ENCODE results near the gene HSD11B1L. TPM values are rescaled to one million over a fixed set of nuclear protein-coding genes. Genes with fewer than 3 reads are reported as not detected.
A peak's percentile ranks its signal among the peaks of the same experiment; 100 is the strongest.

The HSD11B1L gene
- total and polyA plus RNA-seq, 2 donors (not counting 1 experiment from before 2014, with no cell fraction given) = 1.8 to 4.6 TPM

DNA sequence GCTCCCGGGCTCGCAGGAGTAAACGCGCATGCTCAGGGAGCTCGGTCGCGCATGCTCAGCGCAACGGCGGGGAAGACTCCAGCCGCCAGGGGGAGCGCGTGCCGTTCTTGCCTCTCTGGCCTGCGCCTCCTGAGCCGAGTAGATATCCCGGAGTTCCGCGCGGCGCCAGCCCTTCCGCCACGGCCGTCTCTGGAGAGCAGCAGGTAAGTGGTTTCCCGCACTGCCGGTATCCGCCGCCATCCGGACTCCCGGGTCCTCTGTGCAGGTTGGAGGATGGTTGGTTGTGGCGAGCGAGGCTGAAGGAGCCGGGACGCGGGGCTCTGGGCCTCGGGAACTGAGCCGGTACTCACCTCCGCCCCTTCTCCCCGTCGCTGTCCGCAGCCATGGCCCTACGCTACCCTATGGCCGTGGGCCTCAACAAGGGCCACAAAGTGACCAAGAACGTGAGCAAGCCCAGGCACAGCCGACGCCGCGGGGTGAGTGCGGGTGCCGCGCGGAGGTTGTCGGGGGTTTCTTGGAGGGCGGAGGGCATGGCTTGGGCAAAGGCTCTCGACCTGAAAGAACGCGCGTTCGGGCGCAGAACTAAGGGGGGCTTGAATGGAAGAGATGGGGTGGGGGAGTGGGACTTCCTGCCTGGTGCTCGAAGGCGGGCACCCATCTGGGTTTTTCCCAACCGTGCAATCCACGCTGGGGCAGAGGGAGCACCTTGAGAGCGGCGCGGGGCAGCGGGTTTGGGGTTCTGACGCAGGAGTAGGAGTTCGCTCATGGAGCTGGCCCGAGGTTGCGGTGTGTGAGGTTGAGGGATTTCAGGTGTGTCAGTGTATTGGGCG is 9.5 kb downstream of the HSD11B1L start, which contains the start of gene RPL36:
Gene RPL36, plus strand, starts transcription at position 171 of the 830 bp plus-strand sequence. Its CDS starts 213 bp downstream, at position 384.
- ATAC-seq (ENCODE audit: low read depth) = peak; percentile 52
- CTCF ChIA-PET = interaction anchor here (0.6 to 3.1 kb wide), 11 partner anchors 9 to 1613 kb away, joined by 3 to 31 read pairs (median 3); partner anchors contain the start of genes CATSPERD, LONP1, SAFB and SAFB2
- peaks cover 43% of the 10 kb centered on the region for H3K4me1 Mint-ChIP-seq

More for the DNA sequence above, 9.5 kb downstream of the HSD11B1L start, which contains the start of gene RPL36:
- H3K9me3 Mint-ChIP-seq (ENCODE audit: insufficient read depth) = no peaks in the 10 kb centered on the region
- peaks cover 0 to 37% of the 10 kb centered on the region in 2 experiments for H3K36me3 ChIP-seq (replicated peaks in 1 of 2; ENCODE audit: control extremely low read depth in 1 of 2, control insufficient read depth in 1 of 2, extremely low read depth in 1 of 2, insufficient read depth in 2 of 2, low read length in 1 of 2)
- peak within 1 kb of the TSS; percentile 88 to 89 for H3K27ac ChIP-seq (ENCODE audit: low read length in 2 of 2)
- H3K79me2 ChIP-seq (ENCODE audit: control insufficient read depth, insufficient read depth, low read length) = peaks cover 41% of the 10 kb centered on the region
- peaks cover 14 to 39% of the 10 kb centered on the region in 2 donors for H3K4me1 ChIP-seq (ENCODE audit: control insufficient read depth in 2 of 2, insufficient read depth in 2 of 2, low read length in 2 of 2)
- TF ChIP-seq, protein P1, sequence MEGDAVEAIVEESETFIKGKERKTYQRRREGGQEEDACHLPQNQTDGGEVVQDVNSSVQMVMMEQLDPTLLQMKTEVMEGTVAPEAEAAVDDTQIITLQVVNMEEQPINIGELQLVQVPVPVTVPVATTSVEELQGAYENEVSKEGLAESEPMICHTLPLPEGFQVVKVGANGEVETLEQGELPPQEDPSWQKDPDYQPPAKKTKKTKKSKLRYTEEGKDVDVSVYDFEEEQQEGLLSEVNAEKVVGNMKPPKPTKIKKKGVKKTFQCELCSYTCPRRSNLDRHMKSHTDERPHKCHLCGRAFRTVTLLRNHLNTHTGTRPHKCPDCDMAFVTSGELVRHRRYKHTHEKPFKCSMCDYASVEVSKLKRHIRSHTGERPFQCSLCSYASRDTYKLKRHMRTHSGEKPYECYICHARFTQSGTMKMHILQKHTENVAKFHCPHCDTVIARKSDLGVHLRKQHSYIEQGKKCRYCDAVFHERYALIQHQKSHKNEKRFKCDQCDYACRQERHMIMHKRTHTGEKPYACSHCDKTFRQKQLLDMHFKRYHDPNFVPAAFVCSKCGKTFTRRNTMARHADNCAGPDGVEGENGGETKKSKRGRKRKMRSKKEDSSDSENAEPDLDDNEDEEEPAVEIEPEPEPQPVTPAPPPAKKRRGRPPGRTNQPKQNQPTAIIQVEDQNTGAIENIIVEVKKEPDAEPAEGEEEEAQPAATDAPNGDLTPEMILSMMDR (IDR thresholded peaks at IDR 0.05) = peak; percentile 94
- no peak for TF ChIP-seq EZH2 (IDR thresholded peaks at IDR 0.05; ENCODE audit: borderline replicate concordance, insufficient read depth, low read depth, low read length, poor library complexity, severe bottlenecking)
- WGBS (ENCODE audit: insufficient coverage) = under 1% methylated on average over 70 of the region's 73 CpGs
- H2AFZ ChIP-seq (ENCODE audit: insufficient read depth, low read depth, low read length, poor library complexity, severe bottlenecking) = peak within 1 kb of the TSS; percentile 86
- peak within 1 kb of the TSS; percentile 94 for H3K4me3 Mint-ChIP-seq
- POLR2A ChIA-PET = interaction anchor here (0.6 to 2.7 kb wide), 5 partner anchors 26 to 721 kb away, joined by 3 to 12 read pairs (median 10); partner anchors contain the start of genes CATSPERD, KDM4B, LONP1 and SAFB
- peak within 1 kb of the TSS; percentile 27 to 98 (median 93) for H3K4me3 ChIP-seq (ENCODE audit: control extremely low read depth in 1 of 5, extremely low read depth in 1 of 5, insufficient read depth in 1 of 5, low read depth in 2 of 5, low read length in 4 of 5)
- H3K4me2 ChIP-seq (replicated peaks; ENCODE audit: low read depth, low read length, poor library complexity, severe bottlenecking) = peak within 1 kb of the TSS; percentile 85
- H3K9me3 ChIP-seq (ENCODE audit: control extremely low read depth in 1 of 3, control insufficient read depth in 2 of 3, insufficient read depth in 1 of 3, low read length in 2 of 3) = peaks cover 0 to 12% (median 0%) of the 10 kb centered on the region in 3 donors
- peaks cover 52% of the 10 kb centered on the region for H4K20me1 ChIP-seq (ENCODE audit: control insufficient read depth, insufficient read depth, low read length, poor library complexity, severe bottlenecking)
- intact Hi-C loops (cut with micrococcal nuclease) = loop anchor here (1.0 to 5.0 kb wide), 4 partner anchors 10 to 968 kb away; partner anchors contain the start of genes CATSPERD, DPP9, LONP1 and MICOS13
- peak; percentile 99 for DNase-seq
- H3K27me3 Mint-ChIP-seq = no peaks in the 10 kb centered on the region
- H3K27me3 ChIP-seq (replicated peaks in 1 of 4; ENCODE audit: control extremely low read depth in 1 of 4, control insufficient read depth in 3 of 4, insufficient read depth in 4 of 4, low read length in 3 of 4) = no peaks in the 10 kb centered on the region
- H3K9ac ChIP-seq (ENCODE audit: low read length) = peak within 1 kb of the TSS; percentile 93
- peak within 1 kb of the TSS; percentile 93 for H3K27ac Mint-ChIP-seq
